Measurements from ENCODE around the gene PDGFD. TPM values are rescaled to one million over a fixed set of nuclear protein-coding genes. Genes with fewer than 3 reads are reported as not detected.

The PDGFD gene
- total RNA-seq, 1 donor from 2014 or later = 25.0 TPM

DNA sequence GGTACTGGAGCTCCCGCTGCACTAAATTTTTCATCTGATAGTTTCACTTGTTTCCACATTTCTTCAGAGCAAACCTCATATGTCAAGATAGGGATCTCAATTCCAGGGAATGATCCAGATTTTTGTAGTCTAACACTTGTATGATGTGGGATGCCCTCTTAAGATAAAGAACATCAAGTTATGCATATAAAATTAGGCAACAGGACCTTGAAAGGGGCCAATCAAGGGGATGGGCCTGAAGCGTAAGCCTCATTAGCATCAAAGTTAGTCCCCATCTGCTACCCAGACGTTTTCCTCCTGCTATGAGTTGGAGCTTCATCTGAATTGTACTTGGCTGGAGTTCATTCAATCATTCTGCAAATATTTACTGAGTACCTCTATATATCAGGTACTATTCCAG, 17.5 kb downstream of the PDGFD start:
- no peak for DNase-seq (ENCODE audit: low read depth in 2 of 2)

DNA sequence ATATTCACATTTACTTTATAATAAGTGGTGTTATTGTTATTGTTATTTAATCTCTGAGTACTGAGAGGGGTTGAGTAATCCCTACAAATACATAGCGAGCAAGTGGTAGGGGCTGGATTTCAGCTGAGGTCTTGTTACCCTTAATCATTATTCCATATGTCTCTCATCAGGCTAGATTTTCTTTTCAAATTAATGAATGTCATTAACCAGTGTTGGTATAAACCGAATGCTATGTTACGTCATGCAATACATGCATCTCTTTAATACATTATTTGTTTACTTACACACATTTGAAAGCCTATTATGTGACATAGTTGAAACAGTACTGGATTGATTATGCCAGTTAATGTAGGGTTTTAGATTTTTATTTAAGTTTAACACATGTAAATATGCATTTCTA, 18.9 kb downstream of the PDGFD start:
- DNase-seq (ENCODE audit: low read depth in 2 of 2) = no peak

DNA sequence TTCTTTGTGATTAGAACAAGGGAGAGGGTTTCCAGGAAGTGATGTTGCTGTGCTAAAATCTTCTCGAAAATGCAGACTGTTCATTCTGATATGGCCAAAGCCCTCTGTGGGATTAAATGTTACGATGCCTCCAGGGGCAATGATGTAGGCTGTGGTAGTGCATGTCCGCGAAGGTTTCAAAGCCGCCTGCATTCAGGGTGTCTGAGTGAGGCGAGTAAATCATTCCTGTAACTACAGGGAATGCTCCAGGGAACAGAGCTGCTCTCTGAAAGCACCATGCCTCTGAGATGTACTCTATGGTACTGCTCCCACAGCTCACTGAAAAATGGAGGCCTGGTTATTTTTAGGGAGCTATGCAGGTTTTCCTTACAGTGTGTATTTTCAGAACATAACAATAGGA, 21.2 kb downstream of the PDGFD start:
- no peak for DNase-seq (ENCODE audit: low read depth in 2 of 2)

DNA sequence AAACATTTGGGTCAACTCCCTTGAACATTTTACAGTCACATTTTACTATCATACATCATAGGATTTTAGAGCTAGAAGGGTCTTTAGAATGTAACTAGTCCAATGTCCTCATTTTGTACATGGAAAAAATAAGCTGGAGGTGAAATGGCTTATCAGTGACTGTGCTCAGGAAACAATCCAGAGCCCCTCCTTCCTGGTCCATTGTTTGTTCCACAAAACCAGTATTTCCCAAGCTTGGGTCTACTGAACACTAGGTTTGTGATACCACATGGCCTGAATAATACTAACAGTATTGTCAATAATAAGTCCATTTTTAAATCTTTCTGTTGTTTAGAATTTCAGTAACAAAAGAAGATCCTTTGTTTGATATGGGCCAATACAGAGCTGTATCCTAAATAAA, 27.1 kb downstream of the PDGFD start:
- peak; percentile 87 to 92 for DNase-seq (ENCODE audit: low read depth in 2 of 2)

DNA sequence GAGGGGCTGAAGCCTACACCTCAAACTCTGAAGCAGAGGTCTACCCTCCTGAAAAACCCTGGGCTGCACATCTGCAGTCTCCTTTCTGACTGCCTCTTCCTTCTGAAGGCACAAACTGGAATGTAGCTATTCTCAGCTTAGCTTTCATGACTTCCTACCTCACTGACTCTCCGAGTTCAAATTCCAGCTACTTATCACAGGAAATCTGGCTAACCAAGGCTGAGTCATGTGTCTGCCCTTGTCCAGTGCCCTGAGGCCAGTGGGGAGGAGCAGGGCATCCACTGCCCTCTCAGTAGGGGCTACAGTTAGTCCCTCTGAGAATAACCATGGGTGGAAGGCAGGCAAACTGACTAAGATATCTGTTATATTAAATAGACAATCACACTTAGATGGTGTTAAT, 29.2 kb downstream of the PDGFD start:
- DNase-seq (ENCODE audit: low read depth in 2 of 2) = peak in 1 of 2 donors; percentile 39

DNA sequence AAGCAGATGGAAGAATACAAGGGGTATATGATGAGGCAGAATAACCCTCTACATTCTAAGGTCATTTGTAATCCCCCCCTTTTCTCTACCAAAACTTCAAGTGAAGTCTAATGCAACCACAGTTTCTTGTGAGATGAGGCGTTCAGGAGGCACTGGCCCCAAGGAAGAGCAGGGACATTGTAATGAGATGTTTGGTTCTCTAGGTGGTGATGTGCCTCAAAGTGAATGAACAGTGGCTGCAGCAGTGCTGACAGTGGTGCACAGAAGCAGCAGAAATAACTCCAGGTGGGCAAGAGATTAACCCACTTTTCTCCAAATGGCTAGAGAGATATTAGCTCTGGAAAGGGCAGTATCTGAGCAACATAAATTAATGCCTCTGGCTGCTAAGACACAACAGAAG, 33.8 kb downstream of the PDGFD start:
- DNase-seq (ENCODE audit: low read depth in 2 of 2) = no peak

DNA sequence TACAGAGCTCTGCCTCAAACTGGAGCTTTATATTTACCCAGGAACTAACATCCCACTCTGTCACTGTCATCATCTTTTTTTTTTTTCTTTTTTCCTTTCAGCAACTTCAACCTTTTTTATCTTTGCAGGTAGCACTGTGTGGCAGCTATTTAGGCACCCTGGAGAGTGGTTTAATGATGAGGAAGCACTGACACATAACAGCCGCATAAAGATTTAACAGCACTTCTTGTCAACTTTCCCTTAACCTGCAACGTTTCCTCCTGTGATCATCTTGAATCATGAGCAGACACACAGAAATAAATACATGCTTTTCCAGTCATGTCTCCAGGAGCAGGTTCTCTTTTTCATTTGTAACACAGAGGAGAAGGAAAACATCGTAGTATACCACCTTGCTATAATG, 34.8 kb downstream of the PDGFD start:
- DNase-seq (ENCODE audit: low read depth in 2 of 2) = no peak

DNA sequence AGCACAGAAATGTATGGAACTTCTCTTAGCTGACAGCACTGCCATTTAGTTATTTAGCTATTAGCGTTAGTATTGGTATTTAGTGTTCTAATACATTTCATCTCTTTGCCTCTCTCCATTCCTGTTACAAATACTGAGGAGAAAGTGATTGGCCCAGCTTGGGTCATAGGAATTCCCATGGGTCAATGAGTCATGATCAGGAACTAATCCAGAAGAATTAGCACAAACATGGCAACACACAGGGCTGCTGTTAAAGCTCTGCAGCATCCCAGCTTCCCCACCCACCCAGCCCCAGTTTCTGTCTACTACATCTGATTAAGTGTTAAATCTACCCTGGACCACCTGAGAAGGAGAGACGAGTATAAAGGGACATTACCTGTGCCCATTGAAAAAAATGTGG, 36.1 kb downstream of the PDGFD start:
- DNase-seq (ENCODE audit: low read depth in 2 of 2) = no peak

DNA sequence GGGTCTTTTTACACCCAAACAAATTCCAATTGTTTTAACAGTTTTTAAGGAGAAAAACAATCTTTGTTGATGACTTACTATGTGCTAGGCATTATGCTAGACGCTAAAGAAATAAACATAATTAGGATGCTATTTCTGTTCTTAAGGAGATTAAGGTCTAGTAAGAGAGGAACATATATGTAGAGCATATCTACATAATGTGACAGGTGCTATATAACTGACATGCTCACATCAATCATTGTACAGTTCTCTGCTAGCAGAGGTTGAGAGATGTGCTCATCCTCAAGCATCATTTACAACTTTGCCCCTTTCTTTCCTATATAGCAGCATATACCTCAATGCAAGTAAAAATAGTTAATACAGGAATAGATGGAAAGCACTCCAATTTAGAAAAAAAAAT, 37.5 kb downstream of the PDGFD start:
- DNase-seq (ENCODE audit: low read depth in 2 of 2) = no peak

DNA sequence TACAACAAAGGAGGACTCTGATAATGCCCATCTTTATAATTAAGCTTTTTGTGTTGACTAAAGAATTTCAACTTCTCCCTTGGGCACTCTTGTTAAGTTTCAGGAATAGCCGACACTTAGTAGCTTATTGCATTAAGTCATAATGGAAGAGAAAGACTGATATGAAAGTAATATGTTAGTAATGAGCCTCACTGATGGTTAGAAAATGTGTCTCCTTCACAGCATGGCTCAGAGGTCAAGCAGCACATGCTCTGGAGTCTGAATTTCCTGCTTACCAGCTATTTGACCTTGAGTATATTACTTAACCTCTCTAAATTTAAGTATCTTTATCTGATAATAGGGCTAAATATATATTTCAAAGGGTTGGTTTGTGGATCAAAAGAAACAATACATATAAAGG, 39.0 kb downstream of the PDGFD start:
- DNase-seq (ENCODE audit: low read depth in 2 of 2) = no peak

DNA sequence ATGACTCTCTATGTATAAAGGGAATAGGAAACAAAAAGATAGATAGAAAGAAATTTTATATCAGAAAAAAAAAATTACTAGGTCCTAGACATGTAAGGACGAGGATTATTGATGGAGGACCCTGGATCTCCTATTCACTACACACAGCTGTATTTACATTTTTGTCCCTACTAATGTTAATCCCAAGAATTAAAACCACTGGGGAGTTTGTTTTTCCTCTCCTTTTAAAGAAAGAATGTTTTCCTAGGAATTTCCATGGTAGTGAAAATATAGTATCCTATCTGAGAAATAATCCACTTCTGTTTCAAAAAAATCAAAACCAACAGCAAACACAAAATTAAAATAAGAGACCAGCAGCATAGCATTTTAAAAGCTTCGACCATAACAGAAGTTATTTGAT, 41.1 kb downstream of the PDGFD start:
- DNase-seq (ENCODE audit: low read depth in 2 of 2) = no peak

DNA sequence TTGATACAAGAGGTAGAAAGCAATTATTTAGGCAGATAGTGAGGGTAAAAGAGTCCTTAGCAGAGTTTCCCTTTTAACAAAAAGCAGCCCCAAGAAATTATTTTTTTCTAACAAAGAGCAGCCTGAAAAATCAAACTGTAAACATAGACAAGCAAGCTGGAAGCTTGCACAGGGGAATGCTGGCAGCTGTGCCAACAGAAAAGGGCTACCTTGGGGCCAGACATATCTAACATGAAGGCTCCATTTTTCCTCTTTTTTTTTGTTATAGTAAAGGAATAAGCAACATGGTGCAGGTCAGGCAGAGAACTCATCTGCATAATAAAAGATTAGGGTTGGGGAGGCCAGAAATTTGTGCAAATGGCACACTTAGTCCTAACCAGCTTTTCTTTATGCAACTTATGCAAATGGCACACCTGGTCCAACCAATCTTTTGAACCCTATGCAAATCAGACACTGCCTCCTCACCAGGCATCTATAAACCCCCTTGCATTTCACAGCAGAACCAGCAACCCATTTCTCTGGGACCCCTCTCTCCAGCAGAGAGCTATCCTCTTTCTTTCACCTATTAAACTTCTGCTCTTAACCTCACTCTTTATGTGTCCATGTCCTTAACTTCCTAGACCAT, 41.8 kb downstream of the PDGFD start:
- DNase-seq (ENCODE audit: low read depth in 2 of 2) = no peak

DNA sequence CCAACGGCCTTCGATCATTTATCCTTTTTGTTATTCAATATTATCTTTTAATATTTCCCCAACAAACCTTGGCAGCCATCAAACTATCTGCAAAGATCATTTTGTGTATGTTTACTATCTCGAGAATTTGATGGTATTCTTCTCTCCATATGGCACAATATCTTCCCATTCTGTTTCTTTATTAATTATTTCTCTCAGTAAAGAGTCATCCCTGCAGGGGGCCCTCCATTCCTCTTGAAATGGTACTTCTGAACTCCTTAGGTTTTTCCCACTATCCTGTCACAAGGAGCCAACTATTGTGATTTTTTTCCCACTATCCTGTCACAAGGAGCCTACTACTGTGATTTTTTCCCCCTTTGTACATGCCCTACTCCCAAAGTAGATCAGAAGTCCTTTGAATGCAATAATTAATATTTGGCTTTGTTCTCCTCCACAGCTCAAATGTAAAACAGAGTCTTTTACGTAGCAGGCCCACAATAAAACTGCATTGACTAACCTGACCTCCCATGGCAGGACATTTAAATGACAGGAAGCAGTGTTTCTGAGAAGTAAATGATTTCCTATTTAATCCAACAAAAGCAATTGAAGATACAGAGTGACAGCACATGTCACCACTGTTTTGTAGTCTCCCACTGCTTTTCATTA, 43.3 kb downstream of the PDGFD start:
- DNase-seq (ENCODE audit: low read depth in 2 of 2) = peak; percentile 33 to 47

DNA sequence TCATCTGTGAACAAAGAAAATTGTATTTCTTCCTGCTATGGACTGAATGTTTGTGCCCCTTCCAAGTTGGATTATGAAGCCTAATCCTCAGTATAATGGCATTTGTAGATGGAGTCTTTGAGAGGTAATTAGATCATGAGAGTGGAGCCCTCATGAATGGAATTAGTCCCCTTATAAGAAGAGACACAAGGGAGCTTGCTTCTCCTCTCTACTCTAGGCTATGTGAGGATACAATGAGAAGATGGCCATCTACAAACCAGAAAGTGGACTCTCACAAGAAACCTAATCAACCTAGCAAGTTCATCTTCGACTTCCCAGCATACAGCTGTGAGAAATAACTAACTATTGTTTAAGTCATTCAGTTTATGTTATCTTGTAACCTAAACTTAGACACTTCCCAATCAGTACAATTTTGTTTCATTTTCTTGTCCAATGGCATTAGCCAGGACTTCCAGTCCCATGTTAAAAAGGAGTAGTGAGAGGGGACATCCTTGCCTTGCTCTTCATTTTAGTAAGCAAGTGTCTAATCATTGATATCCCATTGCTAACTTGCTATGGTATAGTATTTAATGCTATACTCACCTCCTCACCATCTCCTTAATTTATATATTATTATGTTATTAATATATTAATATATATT, 45.7 kb downstream of the PDGFD start:
- no peak for DNase-seq (ENCODE audit: low read depth in 2 of 2)

DNA sequence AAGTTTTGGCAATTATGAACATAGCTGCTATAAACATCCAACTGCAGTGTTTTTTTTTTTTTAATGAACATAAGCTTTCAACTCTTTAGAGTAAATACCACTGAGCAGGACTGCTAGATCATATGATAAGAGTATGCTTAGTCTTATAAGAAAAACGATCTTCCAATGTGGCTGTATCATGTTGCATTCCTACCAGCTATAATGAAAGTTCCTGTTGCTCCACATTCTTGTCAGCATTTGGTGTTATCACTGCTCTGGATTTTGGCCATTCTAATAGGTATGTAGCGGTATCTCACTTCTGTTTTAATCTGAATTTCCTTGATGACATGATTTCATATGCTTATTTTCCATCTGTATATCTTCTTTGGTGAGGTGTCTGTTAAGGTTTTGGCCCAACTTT, 50.4 kb downstream of the PDGFD start:
- no peak for DNase-seq (ENCODE audit: low read depth in 2 of 2)

DNA sequence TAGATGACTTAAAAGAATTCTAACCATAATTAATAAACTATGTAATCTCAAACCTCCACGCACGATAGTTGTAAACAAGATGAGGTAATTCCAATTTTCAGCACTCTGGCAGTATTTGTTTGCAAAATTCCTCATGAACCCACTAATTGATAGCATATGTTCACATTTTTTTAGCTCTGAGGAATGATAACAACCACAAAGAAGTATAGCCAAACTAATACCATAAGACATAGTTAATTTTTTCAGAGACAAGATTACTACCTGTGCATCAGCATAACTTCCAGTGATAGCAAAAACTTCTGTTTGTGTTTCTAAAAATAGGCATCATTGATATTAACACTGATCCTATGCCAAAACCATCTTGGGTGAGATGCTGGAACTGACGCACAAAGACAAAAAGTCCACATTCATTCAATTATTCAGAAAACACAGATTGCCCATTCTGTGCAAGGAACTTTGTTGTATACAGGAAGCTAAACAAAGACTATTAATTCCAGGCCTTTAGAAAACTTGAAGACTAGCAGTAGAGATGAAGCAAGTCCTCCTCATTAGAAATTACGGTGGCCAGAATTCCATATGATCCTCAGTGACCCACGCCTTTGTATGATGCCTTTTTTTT, 57.7 kb downstream of the PDGFD start:
- no peak for DNase-seq (ENCODE audit: low read depth in 2 of 2)

DNA sequence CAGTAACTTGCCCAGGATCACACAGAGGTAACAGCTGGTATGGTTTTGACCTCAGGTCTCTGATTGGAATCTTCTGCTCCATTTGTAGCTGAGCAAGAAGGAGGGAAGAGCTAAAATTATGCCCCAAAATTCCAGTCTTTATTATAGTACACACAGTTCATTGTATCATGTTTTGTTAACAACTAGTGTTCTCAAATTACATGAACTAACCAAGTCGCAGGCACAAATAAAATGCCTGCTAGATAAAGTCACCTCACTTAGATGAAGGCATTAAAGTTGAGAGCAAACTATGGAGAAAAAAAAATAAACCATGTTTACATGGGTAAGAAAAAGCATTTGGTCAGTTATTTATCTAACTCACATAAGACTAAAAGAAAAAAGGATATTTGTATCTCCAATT, 58.8 kb downstream of the PDGFD start:
- no peak for DNase-seq (ENCODE audit: low read depth in 2 of 2)

DNA sequence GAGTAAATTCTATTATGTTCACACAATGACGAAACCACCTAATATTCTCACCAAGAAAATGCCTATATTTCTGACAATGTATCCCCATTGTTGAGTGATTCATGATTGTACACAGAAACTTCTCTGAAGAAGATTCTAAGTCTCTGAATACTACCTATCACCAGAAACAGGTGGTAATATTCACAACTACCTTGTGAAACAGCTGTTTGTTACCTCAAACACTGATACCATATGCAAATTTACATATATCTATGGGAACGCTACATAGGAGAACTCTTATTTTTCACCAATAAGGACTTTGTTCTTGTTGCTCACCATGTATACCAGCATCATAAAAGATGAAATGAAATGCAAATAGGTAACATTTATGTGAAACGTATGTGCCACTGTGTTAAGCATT, 59.3 kb downstream of the PDGFD start:
- no peak for DNase-seq (ENCODE audit: low read depth in 2 of 2)

DNA sequence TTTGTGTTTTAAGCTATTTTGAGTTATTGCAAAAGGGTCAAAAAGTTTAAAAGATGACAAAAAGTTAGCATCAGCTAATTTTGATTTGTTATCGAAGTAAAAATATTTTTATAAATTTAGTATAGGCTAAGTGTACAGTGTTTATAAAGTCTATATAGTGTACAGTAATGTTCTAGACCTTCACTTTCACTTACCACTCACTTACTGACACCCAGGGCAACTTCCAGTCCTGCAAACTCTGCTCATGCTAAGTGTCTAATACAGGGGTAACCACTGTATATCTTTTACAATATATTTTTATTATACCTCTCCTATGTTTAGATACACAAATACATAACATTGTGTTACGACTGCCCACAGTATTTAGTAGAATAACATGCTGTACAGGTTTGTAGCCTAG, 59.7 kb downstream of the PDGFD start:
- DNase-seq (ENCODE audit: low read depth in 2 of 2) = no peak

DNA sequence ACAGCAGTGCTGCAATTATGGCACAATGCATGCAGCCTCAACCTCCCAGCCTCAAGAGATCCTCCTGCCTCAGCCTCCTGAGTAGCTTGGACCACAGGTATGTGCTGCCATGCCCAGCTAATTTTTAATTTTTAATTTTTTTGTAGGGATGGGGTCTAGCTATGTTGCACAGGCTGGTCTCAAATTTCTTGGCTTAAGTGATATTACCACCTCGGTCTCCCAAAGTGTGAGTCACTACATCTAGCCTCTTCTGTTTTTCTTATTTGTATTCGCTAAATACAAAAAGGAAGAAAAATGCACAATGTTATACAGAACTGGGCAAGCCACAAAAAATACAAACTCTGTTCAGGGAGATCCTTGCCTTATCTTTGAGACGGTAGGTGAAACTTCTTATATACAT, 65.4 kb downstream of the PDGFD start:
- DNase-seq (ENCODE audit: low read depth in 2 of 2) = no peak

DNA sequence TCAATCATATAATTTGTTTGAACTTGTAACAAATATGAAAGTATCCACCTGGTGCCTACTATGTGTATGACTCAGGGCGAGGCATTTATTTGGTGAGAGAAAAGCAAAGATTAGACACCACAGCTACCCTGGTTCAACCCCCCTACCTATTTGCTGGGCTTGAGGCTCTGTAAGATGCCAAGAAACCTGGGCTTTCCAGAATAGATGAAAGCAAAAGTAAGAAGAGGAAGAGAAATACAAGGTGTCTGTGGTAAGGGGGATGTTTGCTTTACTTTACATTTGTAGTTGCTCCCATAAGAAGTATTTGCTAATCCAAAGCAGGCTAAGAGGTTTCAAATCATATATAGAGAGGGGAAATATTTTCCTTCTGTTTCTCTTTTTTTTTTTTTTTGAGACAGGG, 65.8 kb downstream of the PDGFD start:
- DNase-seq (ENCODE audit: low read depth in 2 of 2) = no peak

DNA sequence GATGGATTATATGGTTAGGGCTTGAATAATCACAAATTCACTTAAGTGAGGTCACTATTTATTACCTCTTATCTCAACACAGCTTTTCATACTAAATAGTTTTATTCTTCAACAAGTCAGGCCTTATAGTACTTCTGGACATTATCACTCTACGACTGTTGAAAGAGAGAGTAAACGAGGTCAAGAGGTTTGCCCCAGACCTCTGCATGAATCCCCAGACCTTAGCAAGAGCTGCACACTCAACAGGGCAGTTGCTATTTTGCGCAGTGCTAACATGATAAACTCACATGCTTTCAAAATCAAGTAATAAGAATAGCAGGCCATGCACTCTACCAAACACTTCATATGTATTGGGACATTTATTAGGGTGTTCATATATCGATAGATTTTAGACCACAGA, 67.0 kb downstream of the PDGFD start:
- no peak for DNase-seq (ENCODE audit: low read depth in 2 of 2)

DNA sequence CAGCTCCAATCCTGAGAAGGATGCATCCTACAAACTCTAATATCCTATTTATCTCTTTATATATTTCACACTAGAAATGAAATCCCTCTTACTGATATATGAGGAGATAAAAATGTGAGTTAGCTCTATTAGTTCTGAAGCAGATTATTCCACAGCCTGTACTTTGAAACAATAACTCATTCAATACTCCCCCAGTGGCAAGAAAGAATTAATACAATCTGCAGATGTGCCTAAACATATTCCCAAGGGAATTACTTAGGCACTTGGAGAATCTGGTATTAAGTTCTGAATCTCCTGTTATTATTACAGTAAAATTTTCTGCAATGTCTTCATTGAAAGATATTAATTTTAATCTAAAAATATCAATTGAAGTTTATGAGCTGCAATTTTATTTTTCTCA, 68.2 kb downstream of the PDGFD start:
- no peak for DNase-seq (ENCODE audit: low read depth in 2 of 2)

Measured in dermis microvascular lymphatic vessel endothelial cell (primary cell).